HUES64 (cell line): ENCODE data around the gene MLLT10.
A peak's percentile ranks its signal among the peaks of the same experiment; 100 is the strongest.

Experiments
- H3K27ac ChIP-seq: 2 replicates; pipeline ENCODE4 v1.7.0; 2013; ENCODE audit warnings: low read depth, low read length, inconsistent platforms
- H3K27me3 ChIP-seq: 2 replicates; pipeline ENCODE4 v1.6.1; 2013; ENCODE audit warnings: mild to moderate bottlenecking, low read length; ENCODE audit not compliant: insufficient read depth
- H3K36me3 ChIP-seq: 2 replicates; pipeline ENCODE4 v1.6.1; 2013; ENCODE audit warnings: mild to moderate bottlenecking, low read length; ENCODE audit not compliant: insufficient read depth
- H3K4me1 ChIP-seq: 2 replicates; pipeline ENCODE4 v1.6.1; 2013; ENCODE audit warnings: mild to moderate bottlenecking, low read length, moderate library complexity; ENCODE audit not compliant: insufficient read depth
- H3K4me3 ChIP-seq: 2 replicates; pipeline ENCODE4 v1.5.1; 2013; ENCODE audit warnings: mild to moderate bottlenecking, low read length, moderate library complexity
- H3K9ac ChIP-seq: 2 replicates; pipeline ENCODE4 v1.6.1; 2013; ENCODE audit warnings: mild to moderate bottlenecking, low read depth, low read length
- H3K9me3 ChIP-seq: 2 replicates; pipeline ENCODE4 v1.6.1; 2013; ENCODE audit warnings: low read depth, low read length; ENCODE audit not compliant: insufficient read depth
- WGBS: fragments of 150-250, 120-280 bp; methylation state at CpG from one replicate; pipeline ENCODE4 v1.1.7; 2013; ENCODE audit warnings: missing lambda C conversion rate; 5-methylcytosine and 5-hydroxymethylcytosine counted together

The MLLT10 gene

GRCh38 chr10:21688009-21688332 is 153.9 kb downstream of the MLLT10 start:
- no peaks in the 10 kb centered on the region for H3K9me3 ChIP-seq
- no peaks in the 10 kb centered on the region for H3K27me3 ChIP-seq
- H3K4me3 ChIP-seq, result no peak overlapping the region
- H3K4me1 ChIP-seq, result 0 out of 2 replicates have a peak, but pooled peaks cover 2% of the 10 kb centered on the region
- no peak overlapping the region for H3K27ac ChIP-seq
- H3K36me3 ChIP-seq, result peaks cover 35% of the 10 kb centered on the region
- no peak overlapping the region for H3K9ac ChIP-seq

- no CpG with 5 or more reads among the region's 1 CpG for WGBS
Observed at GRCh38 chr10:21688870-21689269, 154.8 kb downstream of the MLLT10 start.

GRCh38 chr10:21689881-21690280 is 155.8 kb downstream of the MLLT10 start:
- peaks cover 5% of the 10 kb centered on the region; the same call in 1 of the 2 replicates for H3K4me1 ChIP-seq
- no peak overlapping the region for H3K9ac ChIP-seq
- peaks cover 41% of the 10 kb centered on the region for H3K36me3 ChIP-seq
- no peaks in the 10 kb centered on the region for H3K9me3 ChIP-seq
- H3K27ac ChIP-seq, result no peak overlapping the region
- no peaks in the 10 kb centered on the region for H3K27me3 ChIP-seq
- H3K4me3 ChIP-seq, result no peak overlapping the region

More at GRCh38 chr10:21688870-21689269, 154.8 kb downstream of the MLLT10 start:
- Histone ChIP-seq H3K4me3 (no peak overlapping the region), H3K9me3 (no peaks in the 10 kb centered on the region), H3K4me1 (0 out of 2 replicates have a peak, but pooled peaks cover 5% of the 10 kb centered on the region), H3K27ac (no peak overlapping the region), H3K36me3 (peaks cover 42% of the 10 kb centered on the region), H3K9ac (no peak overlapping the region), H3K27me3 (no peaks in the 10 kb centered on the region)

GRCh38 chr10:21692916-21693315 is 158.9 kb downstream of the MLLT10 start:
- no peak overlapping the region for H3K9ac ChIP-seq
- H3K4me3 ChIP-seq, result no peak overlapping the region
- 100% methylated on average over 1 of the region's 1 CpG for WGBS
- no peaks in the 10 kb centered on the region for H3K27me3 ChIP-seq
- H3K36me3 ChIP-seq, result peaks cover 50% of the 10 kb centered on the region
- peaks cover under 1% of the 10 kb centered on the region; the same call in 1 of the 2 replicates for H3K9me3 ChIP-seq
- H3K4me1 ChIP-seq, result peaks cover 5% of the 10 kb centered on the region; the same call in 1 of the 2 replicates
- H3K27ac ChIP-seq, result no peak overlapping the region

GRCh38 chr10:21693418-21693817 is 159.4 kb downstream of the MLLT10 start:
- WGBS, result 93% methylated on average over 4 of the region's 5 CpGs
- Histone ChIP-seq H3K36me3 (peaks cover 50% of the 10 kb centered on the region), H3K4me1 (peaks cover 5% of the 10 kb centered on the region; the same call in 1 of the 2 replicates), H3K4me3 (no peak overlapping the region), H3K9me3 (peaks cover 6% of the 10 kb centered on the region; the same call in 1 of the 2 replicates), H3K27me3 (no peaks in the 10 kb centered on the region), H3K9ac (no peak overlapping the region), H3K27ac (no peak overlapping the region)

GRCh38 chr10:21694631-21695030 is 160.6 kb downstream of the MLLT10 start:
- Histone ChIP-seq H3K4me1 (peaks cover 5% of the 10 kb centered on the region; the same call in 1 of the 2 replicates), H3K27ac (0 out of 2 replicates have a peak overlapping the region, but pooled peaks have one; percentile 18), H3K4me3 (no peak overlapping the region), H3K9ac (no peak overlapping the region), H3K36me3 (peaks cover 51% of the 10 kb centered on the region), H3K27me3 (no peaks in the 10 kb centered on the region), H3K9me3 (peaks cover 12% of the 10 kb centered on the region; the same call in 1 of the 2 replicates)
- WGBS, result 94% methylated on average over 3 of the region's 3 CpGs

- peaks cover 47% of the 10 kb centered on the region for H3K36me3 ChIP-seq
Observed at GRCh38 chr10:21696302-21696701, 162.3 kb downstream of the MLLT10 start.

GRCh38 chr10:21699575-21699974 is 165.5 kb downstream of the MLLT10 start:
- H3K27me3 ChIP-seq, result no peaks in the 10 kb centered on the region
- 96% methylated on average over 3 of the region's 3 CpGs for WGBS
- peaks cover 19% of the 10 kb centered on the region; the same call in 1 of the 2 replicates for H3K9me3 ChIP-seq
- peaks cover 27% of the 10 kb centered on the region for H3K36me3 ChIP-seq
- H3K4me1 ChIP-seq, result peaks cover 2% of the 10 kb centered on the region; the same call in 1 of the 2 replicates
- H3K4me3 ChIP-seq, result no peak overlapping the region
- H3K27ac ChIP-seq, result no peak overlapping the region
- no peak overlapping the region for H3K9ac ChIP-seq

More at GRCh38 chr10:21696302-21696701, 162.3 kb downstream of the MLLT10 start:
- Histone ChIP-seq H3K4me1 (peaks cover 5% of the 10 kb centered on the region; the same call in 1 of the 2 replicates), H3K9me3 (peaks cover 19% of the 10 kb centered on the region; the same call in 1 of the 2 replicates), H3K27me3 (no peaks in the 10 kb centered on the region), H3K27ac (no peak overlapping the region), H3K4me3 (no peak overlapping the region), H3K9ac (no peak overlapping the region)

- Histone ChIP-seq H3K9me3 (peaks cover 19% of the 10 kb centered on the region; the same call in 1 of the 2 replicates), H3K27me3 (no peaks in the 10 kb centered on the region), H3K9ac (no peak overlapping the region), H3K4me3 (no peak overlapping the region), H3K27ac (no peak overlapping the region), H3K4me1 (0 out of 2 replicates have a peak, but pooled peaks cover 2% of the 10 kb centered on the region), H3K36me3 (peaks cover 27% of the 10 kb centered on the region)
- 94% methylated on average over 2 of the region's 2 CpGs for WGBS
Observed at GRCh38 chr10:21700474-21700873, 166.4 kb downstream of the MLLT10 start.

GRCh38 chr10:21702633-21703111 is 168.6 kb downstream of the MLLT10 start:
- Histone ChIP-seq H3K9ac (no peak overlapping the region), H3K27ac (no peak overlapping the region), H3K9me3 (peaks cover 19% of the 10 kb centered on the region; the same call in 1 of the 2 replicates), H3K4me3 (no peak overlapping the region), H3K27me3 (no peaks in the 10 kb centered on the region), H3K4me1 (0 out of 2 replicates have a peak, but pooled peaks cover 2% of the 10 kb centered on the region), H3K36me3 (peaks cover 17% of the 10 kb centered on the region)
- no CpG with 5 or more reads among the region's 2 CpGs for WGBS

GRCh38 chr10:21705142-21705827 is 171.3 kb downstream of the MLLT10 start:
- no peak overlapping the region for H3K27ac ChIP-seq

More at GRCh38 chr10:21705142-21705827, 171.3 kb downstream of the MLLT10 start:
- no peaks in the 10 kb centered on the region for H3K27me3 ChIP-seq
- 95% methylated on average over 5 of the region's 5 CpGs for WGBS
- peaks cover 10% of the 10 kb centered on the region; the same call in 1 of the 2 replicates for H3K36me3 ChIP-seq
- H3K4me1 ChIP-seq, result 0 out of 2 replicates have a peak, but pooled peaks cover 2% of the 10 kb centered on the region
- no peak overlapping the region for H3K4me3 ChIP-seq
- H3K9me3 ChIP-seq, result peaks cover under 1% of the 10 kb centered on the region; the same call in 1 of the 2 replicates
- no peak overlapping the region for H3K9ac ChIP-seq
